ENCODE measurements around the gene GDA. TPM values are rescaled to one million over a fixed set of nuclear protein-coding genes. Genes with fewer than 3 reads are reported as not detected.

The GDA gene
- total RNA-seq, 2 experiments from 2014 or later = not detected

Other genes with a start within 250 kb of the GDA start
- 10 to 100 TPM; 16.4 to 18.1 TPM for gene ABHD17B, start 238.2 kb upstream of the GDA start, total RNA-seq
- 10 to 100 TPM; 10.5 to 11.2 TPM for gene C9orf85, start 237.8 kb upstream of the GDA start, total RNA-seq
- not detected for gene C9orf57, start 88.8 kb upstream of the GDA start, total RNA-seq
- 10 to 100 TPM; 85.8 to 86.7 TPM for gene ZFAND5, start 215.8 kb downstream of the GDA start, total RNA-seq

All from activated CD8-positive, alpha-beta memory T cell treated with anti-CD3 and anti-CD28 coated beads for 36 hours (primary cell).